GM12878 (cell line): ENCODE measurements around the gene LDLRAD3. TPM values are rescaled to one million over a fixed set of nuclear protein-coding genes. Genes with fewer than 3 reads are reported as not detected.
"Not testable (repeated sequence)": the region's sequence is repeated elsewhere in the genome, so short reads cannot be mapped to it uniquely, and the experiment has no call there.

ENCODE experiments used
- ATAC-seq: fragments of 200-7000 bp; cut with Tn5 transposase; 3 replicates; pipeline ENCODE4 v1.9.1; 2020; ENCODE audit warnings: mild to moderate bottlenecking, moderate library complexity
- BruUV-seq: library from RNA; stranded (reverse); fragments of 400-500 nt; replicated peaks from 2 replicates; lab custom pipeline; 2021; lab: Mats Ljungman, UMichigan
- CTCF ChIA-PET: fragments of 300-600 bp; sonication (Branson Sonifier 250); formaldehyde crosslinking; extraction: SDS; loops from one replicate; lab custom pipeline; 2021; ENCODE audit warnings: inconsistent platforms; lab: Yijun Ruan, JAX
- POLR2A ChIA-PET: fragments of 350-600 bp; formaldehyde crosslinking; extraction: SDS; loops from one replicate; lab custom pipeline; 2021; ENCODE audit warnings: inconsistent platforms; lab: Charles Lee
- RAD21 ChIA-PET: fragments of 300-600 bp; sonication (Branson Sonifier 250); formaldehyde crosslinking; loops from one replicate; lab custom pipeline; 2023; ENCODE audit warnings: antibody characterized with exemption; ENCODE audit not compliant: unreplicated experiment; lab: Charles Lee
- SMC1A ChIA-PET: fragments of 300-600 bp; sonication (Branson Sonifier 250); formaldehyde crosslinking; loops from one replicate; lab custom pipeline; 2023; ENCODE audit not compliant: unreplicated experiment, uncharacterized antibody; lab: Charles Lee
- DNase-seq: peaks from one replicate; pipeline ENCODE4 v3.0.0-alpha.2; 2011; ENCODE audit warnings: low read depth, low spot score
- FAIRE-seq: peaks from 3 replicates; lab custom pipeline; 2011; peaks lifted over from hg19 to GRCh38; lab: Jason Lieb, UNC
- H2AFZ ChIP-seq: 2 replicates; pipeline ENCODE4 v1.6.0; 2011; ENCODE audit warnings: low read depth, low read length, control low read depth; ENCODE audit not compliant: control insufficient read depth
- H3K27ac ChIP-seq: 2 replicates; pipeline ENCODE4 v1.5.1; 2011; ENCODE audit warnings: control low read depth; ENCODE audit not compliant: control insufficient read depth, insufficient read depth
- H3K27me3 ChIP-seq, 2 experiments: replicated peaks in 1 of 2; 2 replicates each; pipeline versions ENCODE4 v1.6.0 to v1.6.1; 2011; ENCODE audit warnings: low read length in 1 of 2; ENCODE audit not compliant: control insufficient read depth in 2 of 2, insufficient read depth in 2 of 2
- H3K36me3 ChIP-seq, 2 experiments: 2 replicates each; pipeline ENCODE4 v1.5.1; 2011; ENCODE audit warnings: low read length in 1 of 2; ENCODE audit not compliant: control insufficient read depth in 2 of 2, insufficient read depth in 2 of 2
- H3K4me1 ChIP-seq: 2 replicates; pipeline ENCODE4 v1.6.1; 2011; ENCODE audit warnings: mild to moderate bottlenecking, low read length, moderate library complexity, mixed read lengths; ENCODE audit not compliant: control insufficient read depth, insufficient read depth
- H3K4me2 ChIP-seq: 2 replicates; pipeline ENCODE4 v1.6.0; 2011; ENCODE audit warnings: control low read depth; ENCODE audit not compliant: control insufficient read depth, insufficient read depth
- H3K4me3 ChIP-seq: fragments of 200-600 bp; sonication (generic); 2 replicates; pipeline ENCODE4 v1.5.1; 2016
- H3K79me2 ChIP-seq: 2 replicates; pipeline ENCODE4 v1.6.0; 2011; ENCODE audit warnings: low read length; ENCODE audit not compliant: control insufficient read depth, insufficient read depth
- H3K9ac ChIP-seq: 2 replicates; pipeline ENCODE4 v1.8.0; 2011; ENCODE audit warnings: low read length, control low read depth, mixed read lengths; ENCODE audit not compliant: control insufficient read depth, insufficient read depth
- H3K9me3 ChIP-seq: replicated peaks from 3 replicates; pipeline ENCODE4 v1.5.1; 2011; ENCODE audit warnings: mild to moderate bottlenecking, low read length; ENCODE audit not compliant: control insufficient read depth, insufficient read depth
- H4K20me1 ChIP-seq: 2 replicates; pipeline ENCODE4 v1.6.0; 2011; ENCODE audit not compliant: control insufficient read depth, insufficient read depth
- EZH2 ChIP-seq: IDR thresholded peaks from 2 replicates; pipeline ENCODE4 v1.6.1; 2012; ENCODE audit warnings: low read depth, mild to moderate bottlenecking, control low read depth, inconsistent platforms, low read length, borderline replicate concordance; ENCODE audit not compliant: control insufficient read depth
- WGBS: methylation state at CpG from one replicate; pipeline ENCODE4 v1.1.6; 2016; ENCODE audit warnings: low lambda C conversion rate; ENCODE audit not compliant: insufficient replicate concordance, insufficient coverage; ENCODE audit errors: missing lambda C conversion rate; 5-methylcytosine and 5-hydroxymethylcytosine counted together
- in situ Hi-C: fragments of 300-500 bp; cut with MboI; formaldehyde crosslinking; loops from 9 replicates; pipeline ENCODE4 v1.14.3; 2018; ENCODE audit warnings: mixed read lengths
- intact Hi-C: fragments of 100-400 bp; cut with micrococcal nuclease; formaldehyde crosslinking; loops from one replicate; pipeline ENCODE4 v1.14.2; 2022; ENCODE audit not compliant: unreplicated experiment
- polyA plus RNA-seq, 11 experiments: library from polyadenylated mRNA; depleted of rRNA in 4 of 11; unstranded in 6 of 11; stranded (reverse) in 5 of 11; fragments of >200 nt; fragmentation: Nextera tagmentation in 4 of 11; fragmentation: Illumina TruSeq in 1 of 11; extraction: Ambion mirVana in 4 of 11; extraction: Trizol in 1 of 11; gene quantifications; 1 replicate in 1 of 11; 2 replicates in 10 of 11; pipeline versions ENCODE4 v1.2.1 to v1.2.3, GENCODE V29; 2011 to 2016; ENCODE audit warnings: inconsistent platforms in 2 of 11, missing spikeins in 2 of 11, low read depth in 1 of 11
- total RNA-seq, 4 experiments: library from RNA; depleted of rRNA in 3 of 4; stranded (reverse); fragments of >200 nt in 3 of 4; fragmentation: Illumina TruSeq in 1 of 4; extraction: Trizol in 1 of 4; gene quantifications; 2 replicates each; pipeline versions ENCODE4 v1.2.1 to v1.2.3, GENCODE V29; 2013 to 2021
- TF ChIP-seq, protein P1 (sequence below): IDR thresholded peaks from 2 replicates; pipeline ENCODE4 v1.6.1; 2011; ENCODE audit warnings: borderline replicate concordance, low read depth, mild to moderate bottlenecking, moderate library complexity, mixed read lengths, low read length; ENCODE audit not compliant: insufficient read depth; ENCODE audit errors: extremely low read length

LDLRAD3 gene
- total and polyA plus RNA-seq, 10 of the 15 experiments (the other 5 are each of a cell fraction or from before 2014, with no cell fraction given): 2.5 to 17.2 (median 10.7) TPM

- DNase-seq (no peak), ATAC-seq (no peak), FAIRE-seq (no peak)
- CTCF ChIA-PET: interaction anchor here (0.9 to 4.7 kb wide), 7 partner anchors 14 to 303 kb away, joined by 3 to 61 read pairs (median 4); no protein-coding TSS in a partner anchor
- H3K4me2 ChIP-seq: no peak overlapping the region
- no peak overlapping the region for H3K4me3 ChIP-seq
- POLR2A ChIA-PET: no interaction called here
- RAD21 ChIA-PET: interaction anchor here (0.9 to 1.2 kb wide), 3 partner anchors 87 to 214 kb away, joined by 3 to 4 read pairs (median 3); no protein-coding TSS in a partner anchor
- H2AFZ ChIP-seq: no peak overlapping the region
- no peak overlapping the region for H3K9ac ChIP-seq
- in situ Hi-C loops (no loop called here), intact Hi-C loops (loop anchor here (5.0 kb wide), 2 partner anchors 88 to 223 kb away; no protein-coding TSS in a partner anchor)
- SMC1A ChIA-PET: interaction anchor here (0.7 to 5.7 kb wide), 4 partner anchors 8 to 222 kb away, joined by 3 to 26 read pairs (median 8); no protein-coding TSS in a partner anchor
- no TSS peak for BruUV-seq
- H3K4me1 ChIP-seq: no peaks in the 10 kb centered on the region
- no peaks in the 10 kb centered on the region for H3K36me3 ChIP-seq
- H3K79me2 ChIP-seq: no peaks in the 10 kb centered on the region
- TF ChIP-seq, protein P1, sequence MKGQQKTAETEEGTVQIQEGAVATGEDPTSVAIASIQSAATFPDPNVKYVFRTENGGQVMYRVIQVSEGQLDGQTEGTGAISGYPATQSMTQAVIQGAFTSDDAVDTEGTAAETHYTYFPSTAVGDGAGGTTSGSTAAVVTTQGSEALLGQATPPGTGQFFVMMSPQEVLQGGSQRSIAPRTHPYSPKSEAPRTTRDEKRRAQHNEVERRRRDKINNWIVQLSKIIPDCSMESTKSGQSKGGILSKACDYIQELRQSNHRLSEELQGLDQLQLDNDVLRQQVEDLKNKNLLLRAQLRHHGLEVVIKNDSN: no peak
- TF ChIP-seq EZH2: no peak
- no peak overlapping the region for H3K27ac ChIP-seq
- 74% methylated on average over 4 of the region's 4 CpGs for WGBS
- no peaks in the 10 kb centered on the region; a peak in 1 of 4 replicates for H3K27me3 ChIP-seq
- H4K20me1 ChIP-seq: no peaks in the 10 kb centered on the region
- H3K9me3 ChIP-seq: no peaks in the 10 kb centered on the region
These were observed 100.8 kb downstream of the LDLRAD3 start for GRCh38 chr11:36044636-36045035.

DNA sequence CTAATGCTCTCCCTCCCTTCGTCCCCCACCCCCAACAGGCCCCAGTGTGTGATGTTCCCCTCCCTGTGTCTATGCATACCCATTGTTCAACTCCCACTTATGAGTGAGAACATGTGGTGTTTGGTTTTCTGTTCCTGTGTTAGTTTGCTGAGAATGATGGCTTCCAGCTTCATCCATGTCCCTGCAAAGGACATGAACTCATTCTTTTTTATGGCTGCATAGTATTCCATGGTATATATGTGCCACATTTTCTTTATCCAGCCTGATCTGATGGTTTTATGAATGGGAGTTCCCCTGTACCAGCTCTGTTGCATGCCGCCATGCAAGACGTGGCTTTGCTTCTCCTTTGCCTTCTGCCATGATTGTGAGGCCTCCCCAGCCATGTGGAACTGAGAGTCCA lies 102.1 kb downstream of the LDLRAD3 start:
- FAIRE-seq, DNase-seq, H3K4me2 ChIP-seq, POLR2A ChIA-PET, RAD21 ChIA-PET, H4K20me1 ChIP-seq, ATAC-seq, in situ Hi-C loops, CTCF ChIA-PET, H3K27me3 ChIP-seq, H3K36me3 ChIP-seq, H2AFZ ChIP-seq, H3K9me3 ChIP-seq, H3K79me2 ChIP-seq, SMC1A ChIA-PET, H3K4me3 ChIP-seq, BruUV-seq, H3K9ac ChIP-seq, H3K27ac ChIP-seq, H3K4me1 ChIP-seq, intact Hi-C loops: not testable (repeated sequence)
- WGBS: 95% methylated on average over 2 of the region's 3 CpGs
